ENCODE measurements around the gene PDE4D. TPM values are rescaled to one million over a fixed set of nuclear protein-coding genes. Genes with fewer than 3 reads are reported as not detected.

Gene PDE4D
- total and polyA plus RNA-seq, 3 donors from 2014 or later: 7.8 to 13.9 (median 8.7) TPM

DNA sequence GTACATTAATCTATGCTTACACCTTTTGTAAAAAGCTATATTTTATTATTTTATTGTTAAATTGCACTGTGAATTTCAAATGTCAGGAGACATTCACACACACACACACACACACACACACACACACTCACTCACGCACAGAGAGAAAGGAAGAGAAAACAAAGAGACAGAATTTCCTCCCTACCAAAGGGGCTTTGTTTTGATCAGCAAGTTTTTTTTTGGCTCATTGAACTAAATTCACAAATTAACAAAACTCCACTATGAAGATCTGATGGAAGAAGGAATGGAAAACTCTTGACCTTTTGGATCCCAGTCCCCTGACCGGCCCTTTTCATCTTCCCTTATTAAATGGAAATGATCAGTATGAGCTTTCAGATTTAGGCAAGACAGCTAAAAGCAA lies 161.2 kb downstream of the PDE4D start:
- H3K27ac ChIP-seq: no peak overlapping the region
- no peak for TF ChIP-seq POLR2A (IDR thresholded peaks at IDR 0.05)
- TF ChIP-seq, protein P1, sequence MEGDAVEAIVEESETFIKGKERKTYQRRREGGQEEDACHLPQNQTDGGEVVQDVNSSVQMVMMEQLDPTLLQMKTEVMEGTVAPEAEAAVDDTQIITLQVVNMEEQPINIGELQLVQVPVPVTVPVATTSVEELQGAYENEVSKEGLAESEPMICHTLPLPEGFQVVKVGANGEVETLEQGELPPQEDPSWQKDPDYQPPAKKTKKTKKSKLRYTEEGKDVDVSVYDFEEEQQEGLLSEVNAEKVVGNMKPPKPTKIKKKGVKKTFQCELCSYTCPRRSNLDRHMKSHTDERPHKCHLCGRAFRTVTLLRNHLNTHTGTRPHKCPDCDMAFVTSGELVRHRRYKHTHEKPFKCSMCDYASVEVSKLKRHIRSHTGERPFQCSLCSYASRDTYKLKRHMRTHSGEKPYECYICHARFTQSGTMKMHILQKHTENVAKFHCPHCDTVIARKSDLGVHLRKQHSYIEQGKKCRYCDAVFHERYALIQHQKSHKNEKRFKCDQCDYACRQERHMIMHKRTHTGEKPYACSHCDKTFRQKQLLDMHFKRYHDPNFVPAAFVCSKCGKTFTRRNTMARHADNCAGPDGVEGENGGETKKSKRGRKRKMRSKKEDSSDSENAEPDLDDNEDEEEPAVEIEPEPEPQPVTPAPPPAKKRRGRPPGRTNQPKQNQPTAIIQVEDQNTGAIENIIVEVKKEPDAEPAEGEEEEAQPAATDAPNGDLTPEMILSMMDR (IDR thresholded peaks at IDR 0.05): no peak
- 85 to 89% methylated on average over 2 of the region's 2 CpGs for WGBS, 2 donors
- H3K36me3 ChIP-seq (ENCODE audit: low read depth, missing control alignments): no peaks in the 10 kb centered on the region
- H3K4me1 ChIP-seq: no peaks in the 10 kb centered on the region
- DNase-seq: no peak
- intact Hi-C loops (cut with DNase I; ENCODE audit: low total_unique reads): no loop called here
- H3K27me3 ChIP-seq: no peaks in the 10 kb centered on the region
- H3K9me3 ChIP-seq: no peaks in the 10 kb centered on the region
- H3K4me3 ChIP-seq: no peak overlapping the region

DNA sequence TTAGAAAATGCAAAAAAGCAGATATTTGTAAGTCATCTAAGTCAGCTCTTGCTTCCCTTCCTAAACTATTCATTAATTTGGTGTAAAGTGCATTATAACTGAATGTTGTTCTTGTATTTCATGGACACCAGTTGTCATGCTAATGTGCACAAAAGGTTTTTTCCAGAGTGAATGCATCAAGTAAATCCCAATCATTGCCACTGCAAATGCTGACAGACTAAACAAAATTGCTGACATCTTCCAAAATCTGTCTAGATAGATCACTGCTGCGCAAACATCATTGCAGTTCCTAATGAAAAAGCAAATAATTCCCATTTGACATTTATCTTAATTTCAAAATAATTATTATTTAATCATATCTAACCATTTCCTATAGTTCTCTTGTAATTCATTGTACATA lies 161.7 kb downstream of the PDE4D start:
- no peak for DNase-seq
- intact Hi-C loops (cut with DNase I; ENCODE audit: low total_unique reads): no loop called here
- Histone ChIP-seq H3K27me3 (no peaks in the 10 kb centered on the region), H3K4me1 (no peaks in the 10 kb centered on the region), H3K36me3 (ENCODE audit: low read depth, missing control alignments) (no peaks in the 10 kb centered on the region), H3K4me3 (no peak overlapping the region), H3K27ac (no peak overlapping the region), H3K9me3 (no peaks in the 10 kb centered on the region)
- WGBS, 2 donors: 97 to 100% methylated on average over 1 of the region's 1 CpG
- TF ChIP-seq, protein P1 (IDR thresholded peaks at IDR 0.05): no peak
- no peak for TF ChIP-seq POLR2A (IDR thresholded peaks at IDR 0.05)

DNA sequence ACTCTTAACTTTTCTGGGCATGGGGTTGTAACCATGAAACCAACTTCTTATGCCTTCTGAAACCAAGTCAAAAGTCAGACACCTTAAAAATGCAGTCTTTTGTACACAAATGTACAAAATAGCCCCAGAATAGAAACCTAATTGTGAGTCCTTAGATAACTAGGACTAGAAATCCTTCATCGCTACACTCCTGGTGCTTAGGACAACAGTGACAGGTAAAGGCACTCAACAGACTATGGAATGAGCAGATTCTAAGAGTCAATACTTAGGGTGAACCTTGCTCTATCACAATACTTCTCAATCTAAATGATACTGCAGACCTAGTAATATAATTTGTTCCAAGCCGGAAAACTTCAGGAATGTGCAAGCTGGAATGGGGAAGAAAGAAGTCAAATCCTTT lies 163.7 kb downstream of the PDE4D start:
- no peak overlapping the region for H3K4me3 ChIP-seq
- H3K27ac ChIP-seq: no peak overlapping the region
- WGBS, 2 donors: 91 to 100% methylated on average over 2 of the region's 2 CpGs
- H3K4me1 ChIP-seq: no peaks in the 10 kb centered on the region
- no peak for DNase-seq
- no peaks in the 10 kb centered on the region for H3K36me3 ChIP-seq (ENCODE audit: low read depth, missing control alignments)
- TF ChIP-seq, protein P1 (IDR thresholded peaks at IDR 0.05): no peak
- no peak for TF ChIP-seq POLR2A (IDR thresholded peaks at IDR 0.05)
- intact Hi-C loops (cut with DNase I; ENCODE audit: low total_unique reads): no loop called here
- H3K9me3 ChIP-seq: no peaks in the 10 kb centered on the region
- H3K27me3 ChIP-seq: no peaks in the 10 kb centered on the region

DNA sequence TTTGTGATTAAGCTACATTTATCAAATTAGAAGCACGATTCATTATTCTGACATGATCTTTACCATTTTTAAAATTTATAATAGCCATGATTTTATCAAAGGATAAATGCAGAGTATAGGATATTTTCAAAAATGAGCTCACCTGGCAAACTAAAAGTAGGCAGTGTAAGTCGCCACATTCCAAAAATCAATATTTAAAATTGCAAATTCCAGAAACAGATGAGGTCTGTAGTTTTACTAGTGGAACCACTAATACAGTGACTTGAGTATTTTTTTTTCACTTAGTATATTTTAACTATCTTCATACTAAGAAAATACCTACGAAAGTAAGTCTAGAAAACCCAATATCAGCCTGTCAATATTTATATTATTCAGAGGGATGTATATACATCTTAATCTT lies 164.2 kb downstream of the PDE4D start:
- no peak overlapping the region for H3K27ac ChIP-seq
- intact Hi-C loops (cut with DNase I; ENCODE audit: low total_unique reads): no loop called here
- DNase-seq: no peak
- no peaks in the 10 kb centered on the region for H3K27me3 ChIP-seq
- H3K4me3 ChIP-seq: no peak overlapping the region
- no peaks in the 10 kb centered on the region for H3K9me3 ChIP-seq
- H3K4me1 ChIP-seq: no peaks in the 10 kb centered on the region
- 95% methylated on average over 3 of the region's 3 CpGs for WGBS, 2 donors
- no peaks in the 10 kb centered on the region for H3K36me3 ChIP-seq (ENCODE audit: low read depth, missing control alignments)
- TF ChIP-seq POLR2A (IDR thresholded peaks at IDR 0.05): no peak
- TF ChIP-seq, protein P1 (IDR thresholded peaks at IDR 0.05): no peak

DNA sequence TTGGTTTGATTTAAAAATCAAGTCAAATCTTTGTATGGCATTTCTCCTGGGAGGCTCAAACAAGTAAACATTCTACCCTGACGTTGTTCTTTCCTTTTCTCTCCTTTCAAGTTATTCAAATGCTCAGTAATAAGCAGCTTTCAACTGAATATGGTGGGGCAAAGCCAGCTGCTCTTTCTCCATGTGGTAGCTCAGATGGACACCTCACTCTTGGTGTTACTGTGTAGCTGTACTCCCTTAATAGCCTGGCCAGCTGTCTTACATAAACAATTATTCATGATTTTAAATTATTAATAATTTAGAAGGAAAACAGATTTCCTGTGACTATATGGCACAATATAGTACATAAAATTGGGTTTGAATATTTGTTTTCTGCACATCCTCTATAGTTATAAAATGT lies 165.2 kb downstream of the PDE4D start:
- DNase-seq: no peak
- no peaks in the 10 kb centered on the region for H3K9me3 ChIP-seq
- no peak for TF ChIP-seq POLR2A (IDR thresholded peaks at IDR 0.05)
- TF ChIP-seq, protein P1 (IDR thresholded peaks at IDR 0.05): no peak
- WGBS, 2 donors: 63 to 79% methylated on average over 1 of the region's 1 CpG
- no peaks in the 10 kb centered on the region for H3K36me3 ChIP-seq (ENCODE audit: low read depth, missing control alignments)
- no peaks in the 10 kb centered on the region for H3K4me1 ChIP-seq
- no peaks in the 10 kb centered on the region for H3K27me3 ChIP-seq
- H3K4me3 ChIP-seq: no peak overlapping the region
- H3K27ac ChIP-seq: no peak overlapping the region
- intact Hi-C loops (cut with DNase I; ENCODE audit: low total_unique reads): no loop called here
